RCC 7860 (cell line): Measurements from ENCODE around the gene PWP2.
"Not testable (repeated sequence)": the region's sequence is repeated elsewhere in the genome, so short reads cannot be mapped to it uniquely, and the experiment has no call there.

Experiments
- DNase-seq: peaks from one replicate; pipeline ENCODE4 v3.0.0-alpha.2; 2015; ENCODE audit warnings: low spot score
- FAIRE-seq: peaks from 2 replicates; lab custom pipeline; 2012; peaks lifted over from hg19 to GRCh38; lab: Jason Lieb, UNC

Gene PWP2

DNA sequence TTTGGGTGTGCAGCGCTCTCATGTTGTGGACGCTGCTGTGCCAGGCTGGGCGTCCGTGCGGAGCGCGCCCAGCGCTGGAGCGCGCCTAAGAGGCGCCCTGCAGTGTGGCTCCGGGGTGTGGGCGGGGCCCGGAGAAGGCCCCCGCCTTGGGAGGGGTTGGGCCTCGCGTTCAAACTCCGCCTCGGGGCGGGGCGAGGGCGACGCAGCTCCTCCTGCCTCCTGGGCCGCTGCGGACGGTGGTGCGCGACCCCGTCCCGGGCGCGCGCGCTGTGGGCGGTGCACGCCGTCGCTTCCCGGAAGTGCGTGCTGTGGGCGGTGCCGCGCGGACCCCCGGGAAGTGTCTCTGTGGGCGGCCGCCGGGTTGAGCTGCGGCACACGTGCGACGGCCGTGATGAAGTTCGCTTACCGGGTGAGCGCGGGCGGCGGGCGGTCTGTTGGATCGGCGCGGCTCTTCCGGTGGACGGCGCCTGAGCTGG, at the start of gene PWP2:
Gene PWP2 (plus strand): TSS at position 374 of the 476 bp plus-strand sequence. CDS start 18 bp downstream, at position 392.
- not testable (repeated sequence) for DNase-seq, FAIRE-seq

DNA sequence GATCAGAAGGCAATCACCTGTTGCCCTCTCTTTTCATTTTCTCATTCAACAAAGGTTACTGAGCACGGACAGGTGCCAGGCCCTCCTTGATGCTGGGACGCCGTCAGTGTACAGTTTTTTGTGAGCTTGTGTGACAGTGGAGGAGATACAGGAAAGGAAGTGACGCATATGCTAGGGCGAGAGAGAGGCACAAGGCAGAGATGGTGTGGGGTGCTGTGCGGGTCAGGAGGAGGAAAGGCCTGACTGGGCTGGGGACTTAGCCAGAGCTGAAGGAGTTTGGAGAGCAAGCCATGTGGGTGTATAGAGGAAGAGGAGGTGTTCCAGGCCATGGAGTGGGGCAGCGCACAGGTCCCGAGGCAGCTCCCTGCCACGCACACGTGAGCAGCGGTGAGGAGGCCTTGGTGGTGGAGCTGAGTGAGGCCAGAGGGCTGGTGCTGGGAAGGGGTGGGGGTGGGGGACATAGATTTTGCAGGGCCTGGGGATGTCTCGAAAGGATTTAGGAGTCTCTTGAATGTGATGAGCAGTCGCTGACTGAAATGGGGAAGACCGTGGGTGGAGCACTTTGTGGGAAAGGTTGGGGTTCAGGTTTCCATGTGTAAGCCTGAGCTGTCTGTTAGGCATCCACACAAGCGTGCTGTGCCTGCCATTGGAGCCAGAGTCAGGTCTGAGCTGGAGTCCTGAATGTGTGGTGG, 49.1 kb upstream of the PWP2 start:
- FAIRE-seq (no peak), DNase-seq (no peak)

DNA sequence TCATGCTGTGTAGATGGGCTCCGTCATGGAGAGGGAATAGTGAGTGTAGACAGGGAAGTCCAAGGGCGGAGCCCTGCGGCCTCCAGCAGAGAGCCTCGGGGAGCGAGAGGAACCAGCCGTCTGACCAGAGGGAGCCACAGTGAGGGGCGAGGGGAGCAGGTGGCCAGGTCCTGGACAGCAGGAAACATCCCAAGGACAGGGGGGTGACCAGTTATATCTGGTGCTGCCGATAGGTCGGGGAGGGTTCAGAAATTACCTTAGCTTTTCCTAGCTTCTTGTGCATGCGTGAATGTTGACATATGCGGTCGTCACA, 48.6 kb upstream of the PWP2 start:
- DNase-seq: no peak
- no peak for FAIRE-seq

DNA sequence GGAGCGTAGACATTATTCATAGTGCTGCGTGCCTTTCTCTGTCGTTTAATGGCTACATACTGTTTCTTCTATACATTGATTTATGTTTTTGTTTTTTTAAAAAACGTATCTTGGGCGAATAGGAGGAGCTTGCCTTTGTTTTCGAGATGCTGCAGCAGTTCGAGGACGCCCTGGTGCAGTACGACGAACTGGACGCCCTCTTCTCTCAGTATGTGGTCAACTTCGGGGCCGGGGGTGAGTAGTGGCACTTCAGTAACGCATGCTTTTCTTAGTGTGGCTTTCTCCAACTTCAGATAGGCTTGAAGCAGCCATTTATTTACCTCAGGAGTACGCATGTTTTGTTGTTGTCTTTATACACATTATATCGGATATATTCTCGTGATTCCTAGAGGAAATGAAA, 48.2 kb upstream of the PWP2 start:
- DNase-seq (no peak), FAIRE-seq (no peak)

DNA sequence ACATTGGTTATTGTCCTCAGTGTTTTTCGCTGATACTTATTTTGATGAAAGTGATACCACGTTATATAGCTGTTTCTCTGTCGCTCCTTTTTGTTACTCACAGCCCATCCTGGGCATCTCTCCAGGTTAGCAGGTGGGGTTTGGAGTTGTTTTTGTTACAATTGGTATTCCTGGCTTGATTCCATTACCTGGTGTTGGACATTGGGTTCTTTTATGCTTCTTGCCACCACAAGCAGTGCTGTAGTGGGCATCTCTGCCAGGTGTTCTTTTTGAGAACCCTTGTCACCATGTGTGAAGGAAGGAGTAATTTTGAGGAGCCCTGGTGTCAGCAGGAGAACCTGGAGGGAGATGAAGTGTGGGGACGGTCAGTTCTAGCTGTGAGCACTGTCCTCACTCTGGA, 47.5 kb upstream of the PWP2 start:
- no peak for DNase-seq
- FAIRE-seq: no peak

DNA sequence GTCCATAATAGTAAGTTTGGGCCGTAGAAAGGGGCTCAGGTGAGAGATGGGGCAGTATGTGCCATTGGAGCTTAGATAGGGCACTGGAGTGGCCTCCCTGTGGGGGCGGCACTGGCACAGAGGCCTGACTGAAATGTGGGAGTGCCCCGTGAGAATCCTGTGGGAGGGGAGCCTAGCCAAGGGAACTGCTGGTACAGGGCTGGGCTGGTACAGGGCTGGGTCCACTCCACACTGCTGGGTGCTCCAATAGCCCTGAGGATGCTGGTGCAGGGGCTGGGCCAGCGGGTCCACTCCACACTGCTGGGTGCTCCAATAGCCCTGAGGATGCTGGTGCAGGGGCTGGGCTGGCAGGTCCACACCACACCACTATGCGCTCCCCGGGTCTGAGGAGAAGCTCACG, 44.8 kb upstream of the PWP2 start:
- FAIRE-seq (no peak), DNase-seq (no peak)

DNA sequence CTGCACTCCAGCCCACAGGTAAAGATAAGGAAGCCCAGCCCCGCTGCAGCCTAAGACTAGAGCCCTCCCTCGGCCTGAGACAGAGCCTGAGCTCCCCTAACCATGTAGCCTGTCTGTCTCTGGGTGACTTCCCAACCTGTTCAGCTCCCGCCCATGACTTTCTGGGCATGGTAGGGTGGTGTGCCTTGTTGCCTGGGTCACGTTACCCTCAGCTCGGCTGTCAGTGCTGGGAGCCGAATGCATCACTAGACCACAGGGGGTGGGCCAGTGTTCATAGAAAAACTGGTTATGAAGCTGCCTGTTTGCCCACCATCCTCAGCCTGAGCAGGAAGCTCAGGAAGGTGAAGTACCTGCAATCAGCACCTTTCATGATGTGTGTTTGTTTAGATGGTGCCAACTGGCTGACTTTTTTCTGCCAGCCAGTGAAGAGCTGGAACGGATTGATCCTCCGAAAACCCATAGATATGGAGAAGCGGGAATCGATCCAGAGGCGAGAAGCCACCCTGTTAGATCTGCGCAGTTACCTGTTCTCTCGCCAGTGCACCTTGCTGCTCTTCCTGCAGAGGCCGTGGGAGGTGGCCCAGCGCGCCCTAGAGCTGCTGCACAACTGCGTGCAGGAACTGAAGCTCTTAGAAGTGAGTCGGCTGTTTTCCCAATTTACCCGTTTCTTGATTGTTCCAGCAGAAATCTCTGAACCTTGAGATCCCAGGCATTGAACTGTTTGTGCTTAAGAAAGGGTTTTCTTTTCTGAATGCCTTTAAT, 43.9 kb upstream of the PWP2 start:
- DNase-seq (no peak), FAIRE-seq (no peak)

DNA sequence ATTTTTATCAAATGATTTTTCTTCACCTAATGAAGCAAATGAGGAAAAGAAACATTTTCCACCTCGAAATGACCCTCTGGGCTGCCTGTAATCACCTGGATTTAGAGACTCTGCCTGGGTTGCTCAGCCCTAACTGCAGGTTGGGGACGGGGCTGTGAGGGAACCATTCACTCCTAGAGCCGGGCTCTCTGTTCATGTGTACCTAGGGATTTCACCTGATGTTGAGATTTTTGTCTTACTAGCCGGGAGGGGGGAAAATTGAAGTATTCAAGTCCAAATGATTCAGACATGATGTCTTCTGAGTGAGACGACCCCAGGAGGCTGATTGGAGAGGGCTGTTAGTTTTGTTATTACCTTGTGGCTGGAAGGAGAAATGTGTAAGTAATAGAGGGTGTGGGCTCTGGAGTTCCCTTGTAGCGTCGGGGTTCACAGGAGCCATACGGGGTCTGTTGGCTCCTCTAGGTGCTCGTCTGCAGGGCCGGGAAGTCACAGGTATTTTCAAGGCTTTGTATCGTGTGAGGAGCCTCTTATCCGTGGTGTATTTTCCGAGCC, 42.3 kb upstream of the PWP2 start:
- FAIRE-seq (no peak), DNase-seq (no peak)

DNA sequence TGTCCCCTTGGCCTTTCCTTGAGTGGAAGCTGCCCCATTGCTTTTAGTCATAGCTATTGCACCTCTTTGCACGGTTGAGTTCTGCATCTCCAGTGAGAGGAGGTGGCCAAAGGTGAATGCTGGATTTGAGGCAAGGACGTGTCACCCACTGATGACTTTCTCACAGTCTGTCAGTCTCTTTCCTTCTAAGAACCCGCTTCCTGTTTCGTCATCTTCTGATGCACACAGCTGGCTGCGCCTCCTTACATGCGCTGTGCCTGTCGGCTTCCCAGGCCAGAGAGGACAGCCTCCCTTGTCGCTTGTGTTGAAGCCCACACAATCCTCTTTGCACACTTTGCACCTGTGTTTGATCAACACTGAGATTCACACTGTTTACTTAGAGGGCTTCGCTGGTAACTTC, 41.8 kb upstream of the PWP2 start:
- FAIRE-seq: no peak
- DNase-seq: no peak

DNA sequence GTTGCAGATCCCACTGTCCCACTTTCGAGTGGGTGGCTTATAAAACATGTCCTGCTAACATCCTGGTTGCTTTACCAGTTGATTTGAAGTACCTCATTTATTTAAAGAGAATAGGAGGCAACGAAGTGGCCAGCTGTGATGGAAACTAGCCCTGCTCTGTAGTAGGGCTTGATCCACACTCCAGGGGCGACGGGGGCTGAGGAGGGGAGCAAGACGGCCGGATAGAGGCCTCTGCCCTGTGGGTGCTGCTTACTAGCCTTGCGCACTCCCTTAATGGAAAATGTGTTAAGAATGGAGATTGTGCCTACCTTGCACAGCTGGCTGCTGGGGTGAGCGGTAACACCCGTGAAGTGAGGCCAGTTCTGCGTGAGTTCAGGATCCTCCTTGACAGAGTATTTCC, 41.1 kb upstream of the PWP2 start:
- FAIRE-seq (no peak), DNase-seq (no peak)

DNA sequence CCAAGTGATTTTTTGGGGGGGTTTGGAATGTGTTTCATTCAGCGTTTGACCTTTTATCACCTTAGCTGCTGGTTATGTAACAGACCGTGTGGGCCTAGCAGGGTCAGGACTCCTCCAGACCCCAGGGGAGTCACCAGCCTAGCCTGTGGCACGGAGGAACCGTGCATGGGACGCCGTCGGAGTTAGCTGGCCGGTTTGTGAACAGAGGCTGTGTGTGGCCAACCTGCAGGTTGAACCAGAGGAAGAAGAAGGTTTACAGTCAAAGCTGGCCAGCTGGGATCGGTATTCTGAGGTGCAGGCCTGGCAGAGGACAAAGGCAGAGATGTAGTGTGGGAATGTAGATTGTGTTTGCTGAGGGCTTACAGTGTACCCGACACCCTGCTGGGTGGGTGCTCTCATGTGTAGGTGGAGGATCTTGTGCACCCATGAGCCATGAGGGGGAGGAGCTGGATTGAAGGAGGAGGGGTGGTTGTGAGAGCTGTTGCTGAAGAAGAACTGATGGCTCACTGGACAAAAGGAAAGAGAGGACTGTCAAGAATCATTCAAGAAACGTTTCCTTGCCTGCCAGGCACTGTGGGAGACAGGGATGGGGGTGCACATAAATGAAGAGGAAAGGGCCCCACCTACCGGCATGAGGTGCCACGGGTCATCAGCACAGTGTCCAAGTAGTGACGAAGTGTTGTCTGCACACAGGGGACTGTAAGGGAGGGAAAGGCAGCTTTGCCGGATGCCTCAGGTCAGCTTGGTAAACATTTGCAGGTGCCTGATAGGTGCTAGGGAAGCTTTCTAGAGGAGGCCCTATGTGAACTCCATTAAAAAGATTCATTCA, 40.0 kb upstream of the PWP2 start:
- DNase-seq (no peak), FAIRE-seq (no peak)

DNA sequence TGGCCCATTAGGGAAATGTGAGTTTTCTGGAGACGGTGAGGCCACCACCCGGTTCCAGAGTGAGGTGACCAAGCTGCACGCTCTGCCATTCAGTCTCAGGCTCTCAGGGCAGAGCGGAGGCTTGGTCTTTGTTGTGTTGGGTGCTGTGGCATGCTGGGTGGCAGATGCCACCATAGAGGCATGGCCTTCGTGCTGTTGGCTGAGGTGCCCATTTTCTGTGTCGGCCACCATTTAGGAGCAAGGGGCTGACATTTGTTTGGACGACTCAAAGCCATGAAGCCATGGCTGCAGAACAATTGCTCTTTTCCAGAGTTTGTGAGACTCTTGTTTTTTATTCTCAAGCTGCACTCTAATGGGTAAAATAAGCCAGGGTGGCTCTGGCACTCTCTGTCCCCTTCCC, 36.8 kb upstream of the PWP2 start:
- no peak for FAIRE-seq

DNA sequence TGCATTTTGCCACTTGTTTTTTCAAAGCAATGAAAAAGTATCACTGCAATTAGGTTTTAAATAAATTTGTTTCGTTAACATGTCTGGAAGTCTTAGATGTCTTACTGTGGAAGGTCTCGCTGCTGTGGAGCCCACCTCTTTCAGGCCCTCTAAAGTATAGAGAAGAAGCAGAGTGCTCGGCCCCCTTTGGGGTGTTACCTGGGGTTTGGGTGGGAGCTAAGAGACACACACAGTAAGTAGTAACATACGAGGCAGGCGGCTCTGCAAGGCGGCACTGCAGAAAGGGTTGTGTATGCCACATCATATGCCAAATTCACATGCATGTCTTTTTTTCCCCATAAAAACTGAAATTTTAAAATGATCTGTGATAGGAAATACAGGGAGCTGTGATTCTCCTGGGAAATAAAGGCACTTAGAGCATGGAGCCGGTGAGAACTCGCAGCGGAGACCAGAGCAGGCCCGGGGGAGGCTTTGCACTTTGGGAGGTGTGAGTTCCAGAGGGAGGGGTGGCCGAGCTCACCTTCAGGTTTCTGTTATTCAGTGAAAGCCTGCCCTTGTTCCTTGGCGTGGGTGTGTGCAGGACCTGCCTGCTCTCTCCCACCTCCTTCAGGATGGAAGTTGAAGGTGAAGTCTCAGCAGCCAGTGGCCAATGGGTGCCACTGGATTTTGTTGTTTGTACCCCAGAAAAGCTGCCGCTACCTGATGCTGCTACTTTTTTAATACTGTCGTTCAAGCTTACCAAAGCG, 35.7 kb upstream of the PWP2 start:
- DNase-seq (no peak), FAIRE-seq (no peak)

More for the DNA sequence above, 36.8 kb upstream of the PWP2 start:
- DNase-seq: no peak

DNA sequence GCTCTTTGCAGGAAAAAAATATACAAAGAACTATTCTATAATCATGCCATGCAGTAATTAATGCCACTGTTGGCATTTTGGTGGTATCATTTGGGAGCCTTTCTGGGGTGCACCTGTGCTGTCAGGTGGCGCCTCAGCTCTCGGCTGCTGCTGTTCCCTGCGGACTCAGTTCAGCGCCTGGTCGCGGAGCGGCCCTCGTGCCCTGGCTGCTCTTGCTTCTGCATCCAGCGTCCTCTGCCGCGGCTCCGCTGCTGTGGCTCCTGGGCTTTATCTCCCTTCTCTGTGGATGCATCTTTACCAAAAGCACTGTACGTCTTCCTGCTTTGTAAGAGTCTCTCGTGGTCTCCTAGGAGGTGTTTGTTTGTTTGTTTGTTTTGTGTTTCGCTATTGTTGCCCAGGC, 35.1 kb upstream of the PWP2 start:
- DNase-seq (no peak), FAIRE-seq (no peak)

DNA sequence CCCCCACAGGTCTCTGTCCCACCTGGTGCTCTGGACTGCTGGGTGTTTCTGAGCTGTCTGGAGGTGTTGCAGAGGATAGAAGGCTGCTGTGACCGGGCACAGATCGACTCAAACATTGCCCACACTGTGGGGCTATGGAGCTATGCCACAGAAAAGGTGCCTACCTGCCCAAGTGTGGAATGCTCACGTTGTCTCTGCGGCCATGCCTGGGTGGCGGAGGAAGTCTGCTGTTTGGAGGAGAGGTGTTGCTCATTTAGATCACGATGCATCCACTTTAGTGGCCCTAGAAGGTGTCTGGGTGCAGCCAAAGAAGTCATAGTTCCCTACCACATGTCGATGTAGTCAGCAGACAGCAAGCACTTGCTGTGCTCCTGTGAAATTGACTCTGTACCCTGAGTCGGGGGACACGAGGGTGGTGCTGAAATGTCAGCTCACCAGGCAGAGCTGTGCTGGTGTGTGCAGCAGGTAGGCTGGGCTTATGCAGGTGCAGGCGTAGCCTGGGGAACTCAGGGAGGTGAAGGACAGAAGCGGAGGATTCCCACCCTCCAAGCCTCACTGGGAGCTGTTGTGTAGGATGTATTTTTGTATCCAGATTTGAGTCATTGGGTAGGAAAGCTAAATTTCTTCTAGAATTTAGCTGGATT, 32.8 kb upstream of the PWP2 start:
- DNase-seq (no peak), FAIRE-seq (no peak)

DNA sequence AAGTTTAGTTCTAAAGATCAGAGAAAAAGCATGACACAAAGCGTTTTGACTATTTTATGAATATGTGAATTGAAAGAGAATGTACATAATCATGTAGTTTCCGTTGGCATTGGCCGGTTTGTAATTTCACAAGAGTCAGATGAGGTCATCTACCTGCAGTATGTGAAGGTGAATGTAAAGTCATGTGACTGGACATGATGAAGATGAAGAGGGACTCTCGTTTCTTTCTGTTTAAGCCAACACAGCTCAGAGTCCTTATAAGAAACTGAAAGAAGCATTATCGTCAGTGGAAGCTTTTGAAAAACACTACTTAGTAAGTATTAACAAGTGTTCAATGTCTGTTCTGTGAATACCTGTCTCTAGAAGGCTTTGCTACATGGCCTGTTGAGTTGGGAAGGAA, 30.9 kb upstream of the PWP2 start:
- FAIRE-seq (no peak), DNase-seq (no peak)

DNA sequence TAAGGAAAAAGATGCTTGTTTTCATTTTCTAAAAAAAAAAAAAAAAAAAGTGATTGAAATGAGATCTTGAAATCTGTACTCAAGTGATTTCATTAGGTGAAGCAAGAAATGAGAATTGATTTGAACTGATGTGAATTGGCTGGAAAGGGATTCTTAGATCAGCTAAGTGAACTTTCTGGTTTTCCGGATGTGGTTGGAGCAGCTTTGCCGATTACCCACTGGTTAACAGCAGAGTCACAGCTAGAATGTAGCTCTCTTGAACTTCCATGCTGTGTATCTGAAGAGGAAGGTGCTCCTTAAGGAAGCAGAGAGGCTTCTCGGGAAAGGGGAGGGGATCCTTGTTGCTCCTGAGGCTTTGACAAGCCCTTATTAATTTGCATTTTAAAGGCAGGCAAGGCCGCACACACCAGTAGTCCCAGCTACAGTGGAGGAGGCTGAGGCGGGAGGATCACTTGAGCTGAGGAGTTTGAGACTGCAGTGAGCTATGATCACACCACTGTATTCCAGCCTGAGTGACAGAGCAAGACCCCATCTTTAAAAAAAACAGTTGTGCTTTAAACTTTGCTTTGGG, 28.7 kb upstream of the PWP2 start:
- no peak for FAIRE-seq

DNA sequence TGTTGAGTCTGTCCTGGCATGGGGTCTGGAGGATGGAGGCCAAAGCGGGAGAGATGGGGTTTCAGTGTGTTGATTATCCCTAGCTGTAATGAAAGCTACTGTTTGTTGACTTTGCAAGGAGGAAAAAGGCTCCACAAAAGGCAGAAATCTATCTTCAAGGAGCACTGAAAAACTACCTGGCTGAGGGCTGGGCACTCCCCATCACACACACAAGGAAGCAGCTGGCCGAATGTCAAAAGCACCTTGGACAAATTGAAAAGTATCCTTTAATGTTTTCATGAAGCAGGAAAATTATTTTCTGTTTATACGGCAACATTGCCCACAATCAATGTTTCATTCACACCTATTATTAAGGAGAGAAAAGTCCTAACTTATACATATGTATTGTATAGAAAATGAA, 27.8 kb upstream of the PWP2 start:
- DNase-seq (no peak), FAIRE-seq (no peak)

More for the DNA sequence above, 28.7 kb upstream of the PWP2 start:
- DNase-seq: no peak

DNA sequence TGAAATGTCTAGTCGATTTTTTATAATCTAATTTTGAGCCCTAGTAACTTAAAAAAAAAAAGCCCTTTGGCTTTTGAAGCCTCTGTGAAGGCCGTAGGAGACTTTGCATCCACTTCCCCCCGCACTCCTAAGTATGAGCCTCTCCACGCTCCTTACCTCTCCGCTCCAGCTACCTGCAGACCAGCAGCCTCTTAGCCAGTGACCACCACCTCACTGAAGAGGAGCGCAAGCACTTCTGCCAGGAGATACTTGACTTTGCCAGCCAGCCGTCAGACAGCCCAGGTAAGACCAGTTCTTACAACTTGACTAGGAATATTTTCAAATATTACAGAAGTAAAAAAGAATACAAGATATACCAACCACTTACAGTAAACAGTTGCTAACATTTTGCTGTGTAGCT, 27.4 kb upstream of the PWP2 start:
- FAIRE-seq: no peak
- no peak for DNase-seq
